Keratinocyte (primary cell): ENCODE results near the gene CCR8. TPM values are rescaled to one million over a fixed set of nuclear protein-coding genes. Genes with fewer than 3 reads are reported as not detected.

Experiments
- DNase-seq: peaks from one replicate; pipeline ENCODE4 v3.0.0-alpha.2; 2011; ENCODE audit warnings: low read depth, missing footprints, low spot score
- FAIRE-seq: peaks from 2 replicates; lab custom pipeline; 2011; peaks lifted over from hg19 to GRCh38; lab: Jason Lieb, UNC
- H2AFZ ChIP-seq: 2 replicates; pipeline ENCODE4 v1.6.0; 2012; ENCODE audit warnings: low read length, control low read depth, inconsistent platforms; ENCODE audit not compliant: control insufficient read depth
- H3K27ac ChIP-seq: 2 replicates; pipeline ENCODE4 v1.5.1; 2011; ENCODE audit warnings: low read length; ENCODE audit not compliant: control insufficient read depth, insufficient read depth
- H3K27me3 ChIP-seq: 3 replicates; pipeline ENCODE4 v1.6.0; 2011; ENCODE audit warnings: low read length; ENCODE audit not compliant: control insufficient read depth, insufficient read depth; ENCODE audit errors: extremely low read depth
- H3K36me3 ChIP-seq, 2 experiments: 2 replicates in 1 of 2; 3 replicates in 1 of 2; pipeline ENCODE4 v1.5.1; 2011; ENCODE audit warnings: low read length in 2 of 2, mild to moderate bottlenecking in 1 of 2; ENCODE audit not compliant: control insufficient read depth in 2 of 2, insufficient read depth in 2 of 2; ENCODE audit errors: extremely low read depth in 1 of 2
- H3K4me1 ChIP-seq: 3 replicates; pipeline ENCODE4 v1.5.1; 2011; ENCODE audit warnings: low read length; ENCODE audit not compliant: control insufficient read depth, insufficient read depth; ENCODE audit errors: extremely low read depth
- H3K4me2 ChIP-seq: 3 replicates; pipeline ENCODE4 v1.6.0; 2011; ENCODE audit warnings: low read depth, low read length; ENCODE audit not compliant: control insufficient read depth, insufficient read depth; ENCODE audit errors: extremely low read depth
- H3K4me3 ChIP-seq, 3 experiments: fragments of 200-600 bp in 1 of 3; sonication (generic) in 1 of 3; 2 replicates in 2 of 3; 3 replicates in 1 of 3; pipeline ENCODE4 v1.5.1; 2011 to 2016; ENCODE audit warnings: low read length in 3 of 3, mild to moderate bottlenecking in 3 of 3, control low read depth in 2 of 3, inconsistent platforms in 1 of 3, low read depth in 1 of 3, mixed read lengths in 1 of 3, mixed run types in 1 of 3, moderate library complexity in 1 of 3; ENCODE audit not compliant: control insufficient read depth in 2 of 3, insufficient read depth in 2 of 3; ENCODE audit errors: extremely low read depth in 1 of 3
- H3K79me2 ChIP-seq: 2 replicates; pipeline ENCODE4 v1.6.0; 2012; ENCODE audit warnings: low read length; ENCODE audit not compliant: control insufficient read depth, insufficient read depth
- H3K9ac ChIP-seq: 3 replicates; pipeline ENCODE4 v1.6.0; 2011; ENCODE audit warnings: low read length; ENCODE audit not compliant: control insufficient read depth, insufficient read depth; ENCODE audit errors: extremely low read depth
- H3K9me1 ChIP-seq: 3 replicates; pipeline ENCODE4 v1.6.0; 2011; ENCODE audit warnings: low read length; ENCODE audit not compliant: control insufficient read depth, insufficient read depth; ENCODE audit errors: extremely low read depth
- H3K9me3 ChIP-seq: 2 replicates; pipeline ENCODE4 v1.5.1; 2012; ENCODE audit warnings: low read depth, low read length; ENCODE audit not compliant: control insufficient read depth
- H4K20me1 ChIP-seq: 3 replicates; pipeline ENCODE4 v1.6.0; 2011; ENCODE audit warnings: low read length; ENCODE audit not compliant: control insufficient read depth, insufficient read depth; ENCODE audit errors: extremely low read depth
- CTCF ChIP-seq, 3 experiments: IDR thresholded peaks in 1 of 3; conservative IDR thresholded peaks in 1 of 3; optimal IDR thresholded peaks in 1 of 3; 2 replicates in 2 of 3; 3 replicates in 1 of 3; pipeline versions ENCODE3 to v1.5.1; 2011; ENCODE audit warnings: low read length in 3 of 3, mild to moderate bottlenecking in 3 of 3, moderate library complexity in 2 of 3, control low read depth in 1 of 3, inconsistent platforms in 1 of 3; ENCODE audit not compliant: insufficient read depth in 2 of 3; ENCODE audit errors: extremely low read depth in 1 of 3
- EZH2 ChIP-seq: IDR thresholded peaks from one replicate; pipeline ENCODE4 v1.6.1; 2012; ENCODE audit warnings: inconsistent platforms, mild to moderate bottlenecking, low read length, moderate library complexity
- dilution Hi-C: fragments of 300-500 bp; cut with MboI; formaldehyde crosslinking; loops from one replicate; pipeline ENCODE4 v1.7.0; 2020; ENCODE audit warnings: low sequenced_read_pairs; ENCODE audit not compliant: extremely low pct_ligation_motif_present
- polyA plus RNA-seq, 5 experiments: library from polyadenylated mRNA; depleted of rRNA in 3 of 5; stranded (reverse) in 3 of 5; stranded (forward) in 1 of 5; unstranded in 1 of 5; fragments of >200 nt; gene quantifications; 1 replicate in 1 of 5; 2 replicates in 3 of 5; 3 replicates in 1 of 5; pipeline versions ENCODE4 v1.2.1 to v1.2.3, GENCODE V29; 2011 to 2012; ENCODE audit warnings: missing spikeins in 2 of 5, low read depth in 1 of 5, low replicate concordance in 1 of 5

CCR8 gene
- polyA plus RNA-seq, 1 donor (not counting 4 experiments of a cell fraction or from before 2014, with no cell fraction given) = not detected

GRCh38 chr3:39296197-39297077 lies 33.1 kb upstream of the CCR8 start:
- FAIRE-seq (no peak), DNase-seq (no peak)
- Histone ChIP-seq H3K4me2 (no peak overlapping the region), H3K27ac (no peak overlapping the region), H3K79me2 (no peaks in the 10 kb centered on the region), H4K20me1 (no peaks in the 10 kb centered on the region), H3K9me3 (no peaks in the 10 kb centered on the region), H3K36me3 (no peaks in the 10 kb centered on the region), H3K4me3 (no peak overlapping the region), H3K9ac (no peak overlapping the region), H3K9me1 (no peaks in the 10 kb centered on the region), H3K4me1 (no peaks in the 10 kb centered on the region), H2AFZ (no peak overlapping the region), H3K27me3 (no peaks in the 10 kb centered on the region)
- dilution Hi-C loops = no loop called here
- TF ChIP-seq CTCF (optimal IDR thresholded peaks at IDR 0.05 in 1 of 3, IDR thresholded peaks at IDR 0.05 in 1 of 3, conservative IDR thresholded peaks at IDR 0.05 in 1 of 3; ENCODE audit: extremely low read depth in 1 of 3, insufficient read depth in 2 of 3, low read length in 3 of 3) (no peak), EZH2 (no peak)

DNA sequence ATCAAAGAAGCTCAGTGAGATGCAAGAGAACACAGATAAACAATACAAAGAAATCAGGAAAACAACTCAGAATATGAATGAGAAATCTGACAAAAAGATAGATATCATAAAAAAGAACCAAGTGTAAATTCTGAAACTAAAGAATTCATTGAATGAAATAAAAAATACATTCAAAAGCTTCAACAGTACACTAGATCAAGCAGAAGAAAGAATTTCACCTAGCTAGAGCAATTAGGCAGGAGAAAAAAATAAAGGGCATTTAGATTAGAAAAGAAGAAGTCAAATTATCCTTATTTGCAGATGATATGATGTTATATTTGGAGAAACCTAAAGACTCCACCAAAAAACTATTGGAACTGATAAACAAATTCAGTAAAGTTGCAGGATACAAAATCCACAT lies 30.2 kb upstream of the CCR8 start:
- TF ChIP-seq EZH2 = no peak
- TF ChIP-seq CTCF (optimal IDR thresholded peaks at IDR 0.05 in 1 of 3, IDR thresholded peaks at IDR 0.05 in 1 of 3, conservative IDR thresholded peaks at IDR 0.05 in 1 of 3; ENCODE audit: extremely low read depth in 1 of 3, insufficient read depth in 2 of 3, low read length in 3 of 3) = no peak
- Histone ChIP-seq H3K4me1 (no peaks in the 10 kb centered on the region), H3K4me2 (no peak overlapping the region), H3K27me3 (no peaks in the 10 kb centered on the region), H4K20me1 (no peaks in the 10 kb centered on the region), H3K9ac (no peak overlapping the region), H2AFZ (no peak overlapping the region), H3K79me2 (no peaks in the 10 kb centered on the region), H3K9me1 (no peaks in the 10 kb centered on the region), H3K9me3 (no peaks in the 10 kb centered on the region), H3K27ac (no peak overlapping the region), H3K4me3 (no peak overlapping the region), H3K36me3 (no peaks in the 10 kb centered on the region)
- no peak for DNase-seq
- dilution Hi-C loops = no loop called here
- FAIRE-seq = no peak
